Measurements from ENCODE around the gene ERBB2.

GRCh38 chr17:39711851-39712250, 12.0 kb downstream of the ERBB2 start:
- TF ChIP-seq, protein P1, sequence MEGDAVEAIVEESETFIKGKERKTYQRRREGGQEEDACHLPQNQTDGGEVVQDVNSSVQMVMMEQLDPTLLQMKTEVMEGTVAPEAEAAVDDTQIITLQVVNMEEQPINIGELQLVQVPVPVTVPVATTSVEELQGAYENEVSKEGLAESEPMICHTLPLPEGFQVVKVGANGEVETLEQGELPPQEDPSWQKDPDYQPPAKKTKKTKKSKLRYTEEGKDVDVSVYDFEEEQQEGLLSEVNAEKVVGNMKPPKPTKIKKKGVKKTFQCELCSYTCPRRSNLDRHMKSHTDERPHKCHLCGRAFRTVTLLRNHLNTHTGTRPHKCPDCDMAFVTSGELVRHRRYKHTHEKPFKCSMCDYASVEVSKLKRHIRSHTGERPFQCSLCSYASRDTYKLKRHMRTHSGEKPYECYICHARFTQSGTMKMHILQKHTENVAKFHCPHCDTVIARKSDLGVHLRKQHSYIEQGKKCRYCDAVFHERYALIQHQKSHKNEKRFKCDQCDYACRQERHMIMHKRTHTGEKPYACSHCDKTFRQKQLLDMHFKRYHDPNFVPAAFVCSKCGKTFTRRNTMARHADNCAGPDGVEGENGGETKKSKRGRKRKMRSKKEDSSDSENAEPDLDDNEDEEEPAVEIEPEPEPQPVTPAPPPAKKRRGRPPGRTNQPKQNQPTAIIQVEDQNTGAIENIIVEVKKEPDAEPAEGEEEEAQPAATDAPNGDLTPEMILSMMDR (conservative IDR thresholded peaks at IDR 0.05; ENCODE audit: low read depth, low read length) = no peak
- no peak for TF ChIP-seq SMC3 (IDR thresholded peaks at IDR 0.05; ENCODE audit: low read depth, low read length)
- no peak for TF ChIP-seq RAD21 (IDR thresholded peaks at IDR 0.05; ENCODE audit: low read length)
- TF ChIP-seq FOS (IDR thresholded peaks at IDR 0.05; ENCODE audit: low read depth, low read length) = no peak
- TF ChIP-seq MAFK (IDR thresholded peaks at IDR 0.05; ENCODE audit: low read depth, low read length) = no peak
- no peak for TF ChIP-seq POLR2A (IDR thresholded peaks at IDR 0.05; ENCODE audit: low read depth, low read length)
- TF ChIP-seq CEBPB (IDR thresholded peaks at IDR 0.05; ENCODE audit: low read depth, low read length) = no peak
- TF ChIP-seq, protein P2, sequence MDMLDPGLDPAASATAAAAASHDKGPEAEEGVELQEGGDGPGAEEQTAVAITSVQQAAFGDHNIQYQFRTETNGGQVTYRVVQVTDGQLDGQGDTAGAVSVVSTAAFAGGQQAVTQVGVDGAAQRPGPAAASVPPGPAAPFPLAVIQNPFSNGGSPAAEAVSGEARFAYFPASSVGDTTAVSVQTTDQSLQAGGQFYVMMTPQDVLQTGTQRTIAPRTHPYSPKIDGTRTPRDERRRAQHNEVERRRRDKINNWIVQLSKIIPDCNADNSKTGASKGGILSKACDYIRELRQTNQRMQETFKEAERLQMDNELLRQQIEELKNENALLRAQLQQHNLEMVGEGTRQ (IDR thresholded peaks at IDR 0.05; ENCODE audit: low read depth, low read length) = no peak

Measured in IMR-90 (cell line).